ENCODE measurements around the gene NR6A1.

The NR6A1 gene

DNA sequence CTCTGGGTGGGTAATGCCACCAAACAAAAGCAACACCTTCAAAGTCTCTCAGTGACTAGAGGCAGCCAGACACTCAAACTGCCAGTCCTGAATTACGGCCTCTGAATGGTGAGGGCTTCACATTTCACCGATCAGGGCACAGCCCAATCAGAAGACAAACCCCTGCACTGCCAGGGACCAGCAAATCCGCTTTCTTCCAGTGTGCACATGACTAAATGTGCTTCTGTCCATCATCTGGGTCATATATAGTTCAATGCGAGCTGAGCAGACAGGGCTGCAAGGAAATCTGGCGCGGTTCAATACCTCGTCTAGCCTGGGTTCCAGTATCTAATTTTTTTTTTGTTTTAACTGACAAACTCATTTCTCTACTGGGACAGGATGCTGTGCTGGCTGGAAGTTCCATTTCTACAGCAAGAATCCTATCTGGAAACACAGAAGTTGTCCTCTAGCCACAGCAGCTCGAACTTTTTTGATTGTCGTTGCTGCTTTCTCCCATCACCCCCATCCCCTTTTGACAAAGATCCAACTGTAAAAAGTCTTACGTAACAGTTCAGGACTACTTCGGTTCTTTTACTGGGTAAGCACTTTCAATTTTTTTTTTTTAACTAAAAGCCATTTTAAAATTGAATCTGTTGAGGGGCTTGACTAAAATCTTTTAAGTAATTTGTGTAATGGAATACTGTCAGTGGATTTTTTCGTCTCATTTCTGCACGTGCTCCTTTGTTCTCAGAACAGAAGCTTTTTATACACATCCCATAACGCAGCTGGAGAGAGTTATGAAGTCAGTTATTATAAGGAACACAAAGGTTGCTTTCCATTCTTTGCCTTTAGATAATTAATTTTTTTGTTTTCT, 112.7 kb downstream of the NR6A1 start:
- no peak for DNase-seq (ENCODE audit: low read depth)

DNA sequence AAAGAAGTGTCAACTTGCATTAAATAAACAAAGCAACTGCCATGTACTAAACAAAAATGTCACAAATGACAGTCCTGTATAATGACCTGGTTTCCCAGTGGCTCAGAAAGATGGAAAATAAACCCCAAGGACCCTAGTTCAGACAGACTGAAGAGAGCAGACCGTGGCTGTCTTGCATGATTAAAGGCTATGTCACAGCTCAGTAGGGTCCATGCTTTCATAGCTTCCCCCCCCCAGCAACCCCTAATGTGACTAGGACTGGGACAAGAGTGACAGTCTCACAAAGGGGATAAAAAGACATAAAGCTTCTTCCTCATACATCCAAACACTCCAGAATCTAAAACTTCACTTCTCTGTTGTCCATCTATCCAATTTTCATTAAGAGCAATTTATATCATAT, 113.6 kb downstream of the NR6A1 start:
- no peak for DNase-seq (ENCODE audit: low read depth)

GRCh38 chr9:124654431-124654830, 116.7 kb downstream of the NR6A1 start:
- DNase-seq (ENCODE audit: low read depth): no peak

DNA sequence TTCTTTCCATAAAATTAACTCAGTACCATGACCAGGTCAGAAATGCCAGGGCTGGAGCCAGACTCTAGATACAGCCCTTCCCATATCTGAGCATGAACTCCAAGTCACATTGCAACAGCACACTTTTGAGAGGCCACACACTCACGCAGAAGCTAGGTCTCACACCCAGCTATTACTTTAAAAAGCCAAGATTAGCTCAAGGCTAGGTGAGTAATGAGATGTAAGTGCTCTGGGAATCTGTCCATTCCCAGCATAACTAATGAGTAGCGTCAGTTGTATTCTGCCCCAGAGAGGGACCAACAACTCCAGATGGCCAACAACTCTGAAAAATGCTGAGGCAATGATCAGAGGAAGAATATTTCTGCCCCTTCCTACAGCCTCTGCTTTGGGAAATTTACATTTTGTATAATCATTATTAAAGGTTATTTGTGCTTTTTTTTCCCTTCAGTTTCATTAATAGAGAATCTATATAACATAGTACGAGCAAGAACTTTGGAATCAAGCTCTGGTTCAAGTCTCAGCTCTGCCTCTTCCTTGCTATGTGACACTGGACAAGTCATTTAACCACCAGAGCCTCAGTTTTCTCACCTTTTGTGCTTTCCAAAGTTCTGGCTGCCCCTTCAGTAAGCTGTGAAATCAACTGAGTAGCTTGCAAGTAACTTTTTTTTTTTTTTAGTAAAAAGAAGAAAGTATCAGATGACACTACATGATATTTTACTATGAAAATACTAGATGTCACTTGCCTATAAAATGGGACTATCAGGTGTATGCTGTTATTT, 118.3 kb downstream of the NR6A1 start:
- DNase-seq (ENCODE audit: low read depth): no peak

DNA sequence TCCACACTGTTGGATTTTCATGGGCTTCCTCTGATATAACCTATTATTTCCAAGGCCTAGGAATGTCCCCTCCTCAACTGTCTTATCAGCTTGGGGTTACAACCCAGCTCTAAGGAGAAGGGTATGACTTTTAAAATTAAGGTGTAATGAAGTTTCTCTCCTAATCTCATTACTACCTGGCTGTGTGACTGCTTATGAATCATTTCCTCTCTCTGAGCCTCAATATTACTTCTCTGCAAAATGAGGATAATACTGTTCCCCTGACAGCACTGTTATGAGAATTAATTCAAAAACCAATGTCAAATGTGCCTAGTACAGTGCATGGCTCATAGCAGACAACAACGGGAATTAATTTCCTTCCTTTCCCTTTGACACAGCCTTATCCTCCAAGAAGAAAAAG, 118.9 kb downstream of the NR6A1 start:
- no peak for DNase-seq (ENCODE audit: low read depth)

DNA sequence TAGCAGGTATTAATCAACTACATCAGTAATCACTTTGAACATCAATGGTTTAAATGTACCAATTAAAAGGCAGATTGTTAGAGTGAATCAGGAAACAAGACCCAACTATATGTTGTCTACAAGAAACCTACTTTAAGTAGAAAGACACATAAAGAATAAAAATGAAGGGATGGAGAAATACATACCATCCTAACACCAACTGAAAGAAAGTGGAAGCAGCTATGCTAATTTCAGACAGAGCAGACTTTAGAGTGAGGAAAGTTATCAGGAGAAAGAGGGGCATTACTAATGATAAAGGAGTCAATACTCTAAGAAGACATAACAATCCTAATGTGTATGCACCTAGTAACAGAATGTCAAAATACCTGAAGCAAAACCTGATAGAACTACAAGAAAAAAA, 125.8 kb downstream of the NR6A1 start:
- DNase-seq (ENCODE audit: low read depth): no peak

DNA sequence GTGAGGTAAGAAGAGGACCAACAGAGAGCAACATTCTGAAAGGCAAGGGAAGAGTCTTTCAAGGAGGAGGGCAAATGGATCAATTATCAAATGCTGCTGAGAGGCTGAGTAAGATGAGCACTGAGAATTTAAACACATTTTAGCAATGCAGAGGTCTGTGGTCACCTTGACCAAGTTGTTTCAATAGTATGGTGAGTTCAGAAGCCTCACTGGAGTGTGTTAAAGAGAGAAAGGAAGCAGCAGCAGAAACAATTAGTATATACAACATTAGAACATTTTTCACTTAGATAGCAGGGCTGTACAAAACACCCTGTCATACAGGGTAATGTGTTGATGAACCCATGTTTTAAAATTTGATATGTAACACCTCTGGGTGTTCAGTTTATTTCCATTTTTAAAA, 131.5 kb downstream of the NR6A1 start:
- DNase-seq (ENCODE audit: low read depth): no peak

DNA sequence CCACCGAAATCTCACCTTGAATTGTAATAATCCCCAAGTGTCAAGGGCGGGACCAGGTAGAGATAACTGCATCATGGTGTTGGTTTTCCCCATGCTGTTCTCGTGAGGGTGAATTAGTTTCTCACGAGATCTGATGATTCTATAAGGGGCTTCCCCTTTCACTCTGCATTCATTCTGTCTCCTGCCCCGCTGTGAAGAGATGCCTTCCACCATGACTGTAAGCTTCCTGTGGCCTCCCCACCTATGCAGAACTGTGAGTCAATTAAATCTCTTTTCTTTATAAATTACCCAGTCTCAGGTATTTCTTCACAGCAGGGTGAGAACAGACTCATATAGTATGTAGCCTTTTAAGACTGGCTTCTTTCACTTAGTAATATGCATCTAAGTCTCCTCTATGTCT, 135.8 kb downstream of the NR6A1 start:
- no peak for DNase-seq (ENCODE audit: low read depth)

- no peak for DNase-seq (ENCODE audit: low read depth)
Measured at GRCh38 chr9:124632077-124632621, 139.0 kb downstream of the NR6A1 start.

- no peak for DNase-seq (ENCODE audit: low read depth)
Measured at GRCh38 chr9:124631326-124631725, 139.8 kb downstream of the NR6A1 start.

- DNase-seq (ENCODE audit: low read depth): no peak
Measured at GRCh38 chr9:124629600-124629999, 141.5 kb downstream of the NR6A1 start.

GRCh38 chr9:124628741-124629140, 142.4 kb downstream of the NR6A1 start:
- no peak for DNase-seq (ENCODE audit: low read depth)

DNA sequence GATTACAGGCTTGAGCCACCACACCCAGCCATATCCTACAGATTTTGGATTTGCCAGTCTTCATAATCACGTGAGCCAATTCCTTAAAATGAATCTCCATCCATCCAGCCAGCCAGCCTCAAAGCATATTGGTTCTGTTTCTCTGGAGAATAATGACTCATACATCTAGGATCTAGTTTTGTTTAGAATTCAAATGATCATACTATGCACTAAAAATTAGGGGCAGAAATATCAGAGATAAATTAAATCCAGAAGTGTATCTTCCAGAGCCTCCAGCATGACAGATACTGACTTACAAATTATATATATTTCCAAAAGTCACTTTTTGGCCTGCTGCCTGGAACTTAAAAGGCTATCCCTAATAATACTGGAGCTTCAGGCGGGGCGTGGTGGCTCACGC, 144.8 kb downstream of the NR6A1 start:
- DNase-seq (ENCODE audit: low read depth): no peak

DNA sequence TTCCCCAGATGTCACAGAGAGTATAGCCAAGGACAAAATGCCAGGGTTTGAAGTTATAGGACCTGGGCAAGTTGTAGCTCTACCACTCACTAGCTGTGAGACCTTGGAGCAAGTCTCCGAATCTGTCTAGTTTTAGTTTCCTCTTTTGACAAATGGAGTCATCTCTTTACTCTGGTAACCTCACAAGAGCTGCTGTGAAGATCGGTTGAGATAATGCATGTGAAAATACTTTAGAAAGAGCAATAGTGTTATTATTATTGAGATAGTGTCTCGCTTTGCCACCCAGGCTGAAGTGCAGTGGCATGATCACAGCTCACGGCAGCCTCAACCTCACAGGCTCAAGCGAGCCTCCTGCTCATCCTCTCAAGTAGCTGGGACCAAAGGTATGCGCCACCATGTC, 146.0 kb downstream of the NR6A1 start:
- no peak for DNase-seq (ENCODE audit: low read depth)

- DNase-seq (ENCODE audit: low read depth): no peak
Measured at GRCh38 chr9:124624735-124624992, 146.4 kb downstream of the NR6A1 start.

- DNase-seq (ENCODE audit: low read depth): no peak
Measured at GRCh38 chr9:124623966-124624734, 147.0 kb downstream of the NR6A1 start.

DNA sequence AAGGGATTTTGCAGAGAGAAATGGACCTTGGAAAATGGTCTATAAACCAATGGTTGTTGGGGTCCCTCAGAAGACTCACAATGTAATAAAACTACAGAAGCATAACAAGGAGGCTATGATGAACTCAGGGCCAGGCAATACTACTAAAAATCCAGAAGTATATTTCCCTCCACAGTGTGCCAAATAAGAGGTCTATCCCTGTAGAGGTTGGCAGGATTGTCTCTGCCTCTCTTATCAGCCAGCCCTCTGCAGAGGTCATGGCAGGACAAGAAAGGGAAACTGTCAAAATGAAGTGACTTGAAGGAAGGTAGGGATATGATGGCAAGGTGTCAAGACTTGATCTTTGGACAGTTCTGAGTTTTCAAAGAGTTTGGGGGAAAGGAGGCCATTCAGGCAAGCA, 148.2 kb downstream of the NR6A1 start:
- DNase-seq (ENCODE audit: low read depth): no peak

- no peak for DNase-seq (ENCODE audit: low read depth)
Measured at GRCh38 chr9:124621371-124622328, 149.5 kb downstream of the NR6A1 start.

GRCh38 chr9:124618476-124618875, 152.6 kb downstream of the NR6A1 start:
- no peak for DNase-seq (ENCODE audit: low read depth)

DNA sequence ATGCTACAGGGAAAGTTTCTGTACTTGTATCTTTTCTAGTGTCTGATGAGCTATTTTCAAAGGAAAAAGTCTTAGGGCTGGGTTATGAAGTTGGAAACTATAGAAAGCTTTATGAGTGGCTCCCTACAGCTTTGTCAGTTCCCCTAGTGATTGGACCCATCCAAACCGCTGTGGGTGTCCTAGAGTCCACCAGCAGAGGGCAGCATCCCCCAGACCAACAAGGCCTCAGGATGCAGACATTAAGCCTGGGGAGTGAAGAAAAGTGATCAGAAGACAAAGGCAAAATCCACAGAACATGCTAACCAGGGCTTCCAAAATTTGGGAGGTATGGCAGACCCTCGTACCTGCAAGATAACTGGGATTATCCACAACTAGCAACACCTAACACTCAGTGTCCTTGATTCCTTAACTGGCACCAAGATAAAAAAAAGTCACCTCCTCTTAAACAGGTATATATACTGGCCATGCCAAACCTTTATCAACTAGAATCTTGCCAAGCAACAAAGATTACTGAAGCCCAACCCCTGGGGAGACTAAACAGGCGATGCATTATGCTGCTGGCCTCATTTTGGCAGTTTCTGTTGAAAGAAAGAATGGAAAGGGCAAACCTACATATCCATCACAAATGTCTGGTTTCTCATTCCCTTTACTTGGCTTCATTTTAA, 153.5 kb downstream of the NR6A1 start:
- DNase-seq (ENCODE audit: low read depth): no peak

- DNase-seq (ENCODE audit: low read depth): no peak
Measured at GRCh38 chr9:124616961-124617360, 154.2 kb downstream of the NR6A1 start.
